Prostate gland (tissue), 2 donors: ENCODE data around the gene ZBTB4.

Experiments used
- POLR2AphosphoS5 ChIP-seq: sonication (generic); formaldehyde crosslinking; IDR thresholded peaks from one replicate; pipeline ENCODE4 v1.6.1; 2017; ENCODE audit warnings: antibody characterized with exemption
- TF ChIP-seq, protein P1 (sequence below), 4 experiments: fragments of 200-600 bp in 2 of 4; fragments of 450-650 bp in 2 of 4; sonication (generic) in 2 of 4; IDR thresholded peaks; 1 replicate in 3 of 4; 2 replicates in 1 of 4; pipeline ENCODE4 v1.5.1; 2016 to 2019; ENCODE audit warnings: antibody characterized with exemption in 4 of 4, mild to moderate bottlenecking in 2 of 4, moderate library complexity in 2 of 4

DNA sequence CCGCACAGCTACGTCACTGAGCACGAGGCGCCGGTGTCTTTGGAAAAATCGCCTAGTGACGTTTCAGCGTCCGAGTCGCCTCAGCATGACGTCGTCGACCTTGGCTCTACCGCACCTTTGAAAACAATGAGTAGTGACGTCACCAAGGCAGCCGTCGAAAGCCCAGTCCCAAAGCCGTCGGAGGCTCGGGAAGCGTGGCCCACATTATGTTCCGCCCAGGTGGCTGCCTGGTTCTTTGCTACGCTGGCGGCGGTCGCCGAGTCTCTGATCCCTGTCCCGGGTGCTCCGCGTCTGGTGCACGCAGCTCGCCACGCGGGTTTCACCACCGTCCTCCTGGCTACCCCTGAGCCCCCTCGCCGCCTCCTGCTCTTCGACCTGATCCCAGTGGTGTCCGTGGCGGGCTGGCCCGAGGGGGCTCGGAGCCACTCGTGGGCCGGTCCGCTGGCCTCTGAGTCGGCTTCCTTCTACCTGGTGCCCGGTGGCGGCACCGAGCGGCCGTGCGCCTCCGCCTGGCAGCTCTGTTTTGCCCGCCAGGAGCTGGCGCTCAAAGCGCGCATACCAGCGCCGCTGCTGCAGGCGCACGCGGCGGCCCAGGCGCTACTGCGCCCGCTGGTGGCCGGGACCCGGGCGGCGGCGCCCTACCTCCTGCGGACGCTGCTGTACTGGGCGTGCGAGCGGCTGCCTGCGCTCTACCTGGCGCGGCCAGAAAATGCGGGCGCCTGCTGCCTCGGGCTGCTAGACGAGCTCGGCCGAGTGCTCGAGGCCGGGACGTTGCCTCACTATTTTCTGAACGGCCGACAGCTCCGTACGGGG lies 42.7 kb downstream of the ZBTB4 start:
- TF ChIP-seq POLR2AphosphoS5 = peak; percentile 48
- TF ChIP-seq, protein P1, sequence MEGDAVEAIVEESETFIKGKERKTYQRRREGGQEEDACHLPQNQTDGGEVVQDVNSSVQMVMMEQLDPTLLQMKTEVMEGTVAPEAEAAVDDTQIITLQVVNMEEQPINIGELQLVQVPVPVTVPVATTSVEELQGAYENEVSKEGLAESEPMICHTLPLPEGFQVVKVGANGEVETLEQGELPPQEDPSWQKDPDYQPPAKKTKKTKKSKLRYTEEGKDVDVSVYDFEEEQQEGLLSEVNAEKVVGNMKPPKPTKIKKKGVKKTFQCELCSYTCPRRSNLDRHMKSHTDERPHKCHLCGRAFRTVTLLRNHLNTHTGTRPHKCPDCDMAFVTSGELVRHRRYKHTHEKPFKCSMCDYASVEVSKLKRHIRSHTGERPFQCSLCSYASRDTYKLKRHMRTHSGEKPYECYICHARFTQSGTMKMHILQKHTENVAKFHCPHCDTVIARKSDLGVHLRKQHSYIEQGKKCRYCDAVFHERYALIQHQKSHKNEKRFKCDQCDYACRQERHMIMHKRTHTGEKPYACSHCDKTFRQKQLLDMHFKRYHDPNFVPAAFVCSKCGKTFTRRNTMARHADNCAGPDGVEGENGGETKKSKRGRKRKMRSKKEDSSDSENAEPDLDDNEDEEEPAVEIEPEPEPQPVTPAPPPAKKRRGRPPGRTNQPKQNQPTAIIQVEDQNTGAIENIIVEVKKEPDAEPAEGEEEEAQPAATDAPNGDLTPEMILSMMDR (IDR thresholded peaks at IDR 0.05) = peak; percentile 88 to 98 (median 94)
